SJCRH30 (cell line): ENCODE measurements around the gene F5. TPM values are rescaled to one million over a fixed set of nuclear protein-coding genes. Genes with fewer than 3 reads are reported as not detected.

ENCODE experiments used
- DNase-seq, 2 experiments: peaks; one replicate each; pipeline ENCODE4 v3.0.0-alpha.2; 2015 to 2020
- H3K27ac ChIP-seq: fragments of 250-450 bp; sonication (Bioruptor Pico); 2 replicates; pipeline ENCODE4 v1.5.1; 2020; ENCODE audit warnings: mild to moderate bottlenecking, moderate library complexity
- H3K27me3 ChIP-seq: fragments of 250-450 bp; sonication (Bioruptor Pico); 2 replicates; pipeline ENCODE4 v1.5.1; 2020; ENCODE audit warnings: mild to moderate bottlenecking, moderate library complexity
- H3K36me3 ChIP-seq: fragments of 250-450 bp; sonication (Bioruptor Pico); 2 replicates; pipeline ENCODE4 v1.5.1; 2020; ENCODE audit warnings: mild to moderate bottlenecking, moderate library complexity
- H3K4me1 ChIP-seq: fragments of 250-450 bp; sonication (Bioruptor Pico); 2 replicates; pipeline ENCODE4 v1.5.1; 2020; ENCODE audit warnings: mild to moderate bottlenecking, moderate library complexity
- H3K4me3 ChIP-seq: fragments of 250-450 bp; sonication (Bioruptor Pico); 2 replicates; pipeline ENCODE4 v1.5.1; 2020; ENCODE audit warnings: mild to moderate bottlenecking, moderate library complexity
- H3K9me3 ChIP-seq: fragments of 250-450 bp; sonication (Bioruptor Pico); replicated peaks from 2 replicates; pipeline ENCODE4 v1.5.1; 2020; ENCODE audit warnings: mild to moderate bottlenecking, moderate library complexity
- total RNA-seq: library from RNA; depleted of rRNA; stranded (reverse); fragments of >200 nt; shearing (Covaris generic); gene quantifications from 2 replicates; pipeline ENCODE4 v1.2.3, GENCODE V29; 2014

F5 gene
- total RNA-seq, 1 experiment from 2014 or later = not detected

- Histone ChIP-seq H3K36me3 (no peaks in the 10 kb centered on the region), H3K4me1 (no peaks in the 10 kb centered on the region), H3K27ac (no peak overlapping the region), H3K27me3 (no peaks in the 10 kb centered on the region), H3K9me3 (no peaks in the 10 kb centered on the region), H3K4me3 (no peak overlapping the region)
- DNase-seq = peak in 1 of 2 experiments; percentile 27
Measured at GRCh38 chr1:169601096-169601881, 15.0 kb upstream of the F5 start.

GRCh38 chr1:169595764-169596711 is 9.8 kb upstream of the F5 start:
- Histone ChIP-seq H3K4me1 (no peaks in the 10 kb centered on the region), H3K27me3 (no peaks in the 10 kb centered on the region), H3K9me3 (no peaks in the 10 kb centered on the region), H3K36me3 (no peaks in the 10 kb centered on the region), H3K27ac (no peak overlapping the region), H3K4me3 (no peak overlapping the region)
- peak; percentile 11 to 41 for DNase-seq

DNA sequence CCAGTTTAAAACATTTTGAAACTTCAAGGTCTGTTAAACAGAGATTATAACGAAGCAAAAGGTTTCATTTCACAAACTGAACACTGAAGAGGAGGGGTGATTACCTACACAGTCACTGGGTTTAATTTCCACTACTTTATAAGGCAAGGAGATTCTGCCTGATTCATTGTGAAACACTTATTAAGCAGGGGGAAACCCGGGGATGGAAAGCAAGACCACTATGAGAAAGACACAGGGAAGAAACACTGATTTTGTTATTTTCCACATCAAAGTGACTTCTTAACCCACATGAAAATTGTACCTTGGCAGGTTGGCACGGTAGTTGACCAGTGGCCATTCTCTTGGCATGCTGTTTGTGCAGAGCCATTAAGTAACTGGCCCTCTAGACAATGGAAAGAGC is 8.1 kb upstream of the F5 start:
- DNase-seq = no peak
- Histone ChIP-seq H3K36me3 (no peaks in the 10 kb centered on the region), H3K9me3 (no peaks in the 10 kb centered on the region), H3K4me1 (no peaks in the 10 kb centered on the region), H3K4me3 (no peak overlapping the region), H3K27ac (no peak overlapping the region), H3K27me3 (no peaks in the 10 kb centered on the region)

DNA sequence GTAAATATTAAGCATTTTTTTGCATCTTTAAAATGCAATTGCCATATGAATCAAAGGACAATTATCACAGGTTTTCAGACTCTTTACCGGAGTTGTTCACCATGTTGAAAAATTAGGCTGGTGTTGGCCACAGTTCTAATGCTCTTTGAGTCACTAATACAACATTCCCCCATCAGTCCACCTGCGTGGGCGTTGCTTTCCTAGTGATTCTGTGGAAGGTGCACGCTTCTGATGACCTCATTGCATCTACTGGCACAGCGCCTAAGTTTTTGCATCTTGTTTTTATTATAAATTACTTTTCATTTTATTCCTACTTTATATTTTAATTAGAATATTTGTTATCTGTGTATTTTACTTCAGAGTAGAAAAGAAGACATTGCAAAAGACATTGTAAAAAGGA is 4.7 kb upstream of the F5 start:
- DNase-seq = no peak
- H3K36me3 ChIP-seq = no peaks in the 10 kb centered on the region
- no peak overlapping the region for H3K4me3 ChIP-seq
- H3K27me3 ChIP-seq = 0 out of 2 replicates have a peak, but pooled peaks cover 4% of the 10 kb centered on the region
- no peak overlapping the region for H3K27ac ChIP-seq
- no peaks in the 10 kb centered on the region for H3K9me3 ChIP-seq
- no peaks in the 10 kb centered on the region for H3K4me1 ChIP-seq

- Histone ChIP-seq H3K27ac (no peak overlapping the region), H3K4me1 (no peaks in the 10 kb centered on the region), H3K9me3 (no peaks in the 10 kb centered on the region), H3K27me3 (0 out of 2 replicates have a peak, but pooled peaks cover 6% of the 10 kb centered on the region), H3K36me3 (no peaks in the 10 kb centered on the region), H3K4me3 (no peak overlapping the region)
- no peak for DNase-seq
Measured at GRCh38 chr1:169588785-169589485, 2.7 kb upstream of the F5 start.

DNA sequence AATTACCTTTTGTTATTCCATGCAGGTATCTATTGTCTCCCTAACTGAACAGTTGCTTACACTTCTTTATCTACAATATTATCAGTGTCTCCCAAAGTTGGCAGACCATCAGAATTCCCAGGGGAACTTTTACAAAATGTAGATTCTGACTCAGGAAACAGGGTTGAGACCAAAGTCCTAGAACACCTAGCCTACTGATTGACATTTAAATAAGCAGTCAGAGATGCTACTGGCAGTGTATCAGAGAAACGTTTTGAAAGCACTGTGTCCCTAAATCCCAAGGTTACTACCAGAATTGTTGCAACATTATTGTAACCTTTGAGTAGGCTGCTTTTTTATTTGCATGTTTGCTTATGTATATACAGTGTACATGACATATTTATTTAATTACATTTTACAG is 1.8 kb upstream of the F5 start:
- H3K27ac ChIP-seq = no peak overlapping the region
- no peaks in the 10 kb centered on the region for H3K4me1 ChIP-seq
- no peaks in the 10 kb centered on the region for H3K36me3 ChIP-seq
- DNase-seq = no peak
- H3K27me3 ChIP-seq = 0 out of 2 replicates have a peak, but pooled peaks cover 6% of the 10 kb centered on the region
- no peak overlapping the region for H3K4me3 ChIP-seq
- H3K9me3 ChIP-seq = no peaks in the 10 kb centered on the region

DNA sequence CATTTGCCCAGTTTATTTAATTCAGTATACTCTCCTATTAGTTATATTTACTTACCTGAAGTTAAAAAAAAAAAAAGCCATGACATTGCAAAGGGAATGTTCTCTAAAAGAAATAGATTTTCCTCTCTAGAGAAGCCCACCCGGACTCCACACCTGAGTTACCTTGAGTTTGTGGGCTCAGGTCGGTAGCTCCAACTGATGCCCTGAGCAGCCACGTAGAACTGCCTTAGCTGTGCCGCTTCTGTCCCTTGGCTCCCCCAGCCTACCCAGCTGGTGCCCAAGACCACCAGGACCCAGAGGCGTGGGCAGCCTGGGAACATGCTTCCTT is 250 bp downstream of the F5 start:
- H3K4me1 ChIP-seq = no peaks in the 10 kb centered on the region
- H3K9me3 ChIP-seq = no peaks in the 10 kb centered on the region
- H3K27me3 ChIP-seq = 0 out of 2 replicates have a peak, but pooled peaks cover 6% of the 10 kb centered on the region
- no peaks in the 10 kb centered on the region for H3K36me3 ChIP-seq
- H3K4me3 ChIP-seq = no peak overlapping the region
- no peak overlapping the region for H3K27ac ChIP-seq
- DNase-seq = no peak

DNA sequence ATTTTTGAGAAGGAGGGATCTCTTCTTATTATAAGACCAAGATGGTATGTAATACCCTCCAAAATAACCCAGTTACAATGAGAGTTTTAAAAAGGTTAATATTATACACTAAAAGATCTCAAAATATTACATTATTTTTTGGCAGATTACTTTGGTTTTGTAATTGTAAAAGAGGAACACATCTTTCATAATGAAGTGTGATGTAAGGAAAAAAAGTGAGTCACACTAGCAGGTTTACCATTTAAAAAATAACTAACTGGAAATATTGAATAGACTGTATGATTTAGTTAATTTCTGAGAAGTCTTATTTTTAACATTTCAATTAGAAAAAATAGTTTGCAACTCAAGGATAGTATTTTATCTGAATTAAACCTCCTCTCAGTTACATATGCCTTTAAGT is 1.1 kb downstream of the F5 start:
- Histone ChIP-seq H3K27ac (no peak overlapping the region), H3K9me3 (no peaks in the 10 kb centered on the region), H3K4me3 (no peak overlapping the region), H3K4me1 (no peaks in the 10 kb centered on the region), H3K36me3 (no peaks in the 10 kb centered on the region), H3K27me3 (0 out of 2 replicates have a peak, but pooled peaks cover 6% of the 10 kb centered on the region)
- no peak for DNase-seq

GRCh38 chr1:169584483-169585144 is 1.7 kb downstream of the F5 start:
- no peaks in the 10 kb centered on the region for H3K9me3 ChIP-seq
- no peak overlapping the region for H3K4me3 ChIP-seq
- H3K27me3 ChIP-seq = 0 out of 2 replicates have a peak, but pooled peaks cover 6% of the 10 kb centered on the region
- no peak overlapping the region for H3K27ac ChIP-seq
- no peak for DNase-seq
- H3K36me3 ChIP-seq = no peaks in the 10 kb centered on the region
- H3K4me1 ChIP-seq = no peaks in the 10 kb centered on the region

- H3K27ac ChIP-seq = no peak overlapping the region
- H3K27me3 ChIP-seq = no peaks in the 10 kb centered on the region
- no peaks in the 10 kb centered on the region for H3K9me3 ChIP-seq
- H3K36me3 ChIP-seq = no peaks in the 10 kb centered on the region
- no peak for DNase-seq
- H3K4me3 ChIP-seq = no peak overlapping the region
- H3K4me1 ChIP-seq = no peaks in the 10 kb centered on the region
Measured at GRCh38 chr1:169577981-169578738, 8.1 kb downstream of the F5 start.

DNA sequence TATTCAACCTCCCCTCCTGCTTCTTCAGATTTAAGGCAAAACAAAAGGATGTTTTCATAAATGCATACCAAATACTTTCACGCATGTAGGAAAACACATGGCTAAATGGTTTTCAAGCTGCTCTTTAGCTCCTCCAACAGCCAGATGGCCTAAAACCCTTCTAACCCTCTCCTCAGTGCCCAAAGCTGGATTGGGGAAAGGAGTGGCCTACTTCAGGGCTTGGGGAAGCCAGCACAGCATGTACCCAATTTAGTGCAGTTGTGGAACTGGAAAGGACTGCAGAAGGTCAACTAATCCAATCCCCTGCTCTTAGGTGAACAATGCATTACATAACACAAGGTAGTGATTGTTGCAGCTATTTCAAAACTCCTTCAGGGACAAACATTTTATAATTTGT is 9.3 kb downstream of the F5 start:
- Histone ChIP-seq H3K27me3 (no peaks in the 10 kb centered on the region), H3K4me3 (no peak overlapping the region), H3K36me3 (no peaks in the 10 kb centered on the region), H3K9me3 (no peaks in the 10 kb centered on the region), H3K27ac (no peak overlapping the region), H3K4me1 (no peaks in the 10 kb centered on the region)
- no peak for DNase-seq

DNA sequence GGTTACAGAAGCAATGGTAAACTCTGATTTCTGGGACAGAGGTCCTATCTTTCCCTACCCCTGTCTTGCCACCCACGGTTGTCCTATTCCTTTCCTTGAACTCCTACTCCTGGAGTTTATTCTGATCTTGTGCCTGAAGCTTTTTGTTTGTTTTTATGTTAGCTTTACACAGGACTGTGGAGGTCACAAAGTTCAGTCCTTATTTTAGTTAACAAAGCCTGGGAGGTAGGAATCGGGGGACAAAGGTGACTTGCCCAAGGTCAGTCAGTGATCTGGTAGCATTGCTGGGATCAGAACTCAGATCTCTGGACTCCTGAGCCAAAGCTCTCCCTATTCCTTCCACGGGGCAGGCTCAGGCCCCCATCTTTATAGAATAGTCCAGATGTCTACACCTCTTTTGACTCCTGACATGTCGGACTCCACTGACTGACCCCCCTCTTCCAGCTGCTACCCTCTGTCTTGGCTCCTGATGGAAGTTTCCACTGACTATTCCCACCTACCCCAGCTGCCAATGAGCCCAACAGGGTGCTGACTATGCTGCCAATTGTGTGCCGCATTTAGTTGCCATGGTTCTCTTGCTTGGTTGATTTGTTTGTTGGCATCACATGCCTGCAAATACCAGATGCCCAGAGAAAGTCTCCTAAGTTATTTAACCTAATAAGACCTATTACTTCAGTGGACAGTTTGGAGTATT is 9.9 kb downstream of the F5 start:
- Histone ChIP-seq H3K27ac (no peak overlapping the region), H3K9me3 (no peaks in the 10 kb centered on the region), H3K4me3 (no peak overlapping the region), H3K27me3 (no peaks in the 10 kb centered on the region), H3K36me3 (no peaks in the 10 kb centered on the region), H3K4me1 (no peaks in the 10 kb centered on the region)
- DNase-seq = no peak

DNA sequence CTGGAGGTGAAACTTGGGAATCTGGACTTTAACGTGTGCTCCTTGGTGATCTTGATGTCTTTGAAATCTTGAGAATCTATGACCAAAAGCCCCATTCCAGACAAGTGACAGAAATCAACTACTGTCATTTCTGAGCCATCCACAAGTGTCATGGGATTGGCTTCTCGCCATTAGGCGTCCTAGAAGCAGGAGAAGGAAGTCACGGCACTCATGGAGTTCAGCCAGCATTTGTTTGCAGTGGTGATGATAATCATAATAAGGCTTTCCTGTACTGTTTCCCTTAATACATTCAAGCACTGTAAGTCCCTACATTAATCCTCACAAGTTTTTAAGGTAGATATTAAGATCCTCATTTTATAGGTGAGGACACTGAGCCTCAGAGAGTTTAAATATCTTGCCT is 11.9 kb downstream of the F5 start:
- Histone ChIP-seq H3K9me3 (no peaks in the 10 kb centered on the region), H3K4me1 (no peaks in the 10 kb centered on the region), H3K36me3 (no peaks in the 10 kb centered on the region), H3K27me3 (no peaks in the 10 kb centered on the region), H3K4me3 (no peak overlapping the region), H3K27ac (no peak overlapping the region)
- DNase-seq = no peak
